PC-3 (cell line): Measurements from ENCODE around the gene IQCK. TPM values are rescaled to one million over a fixed set of nuclear protein-coding genes. Genes with fewer than 3 reads are reported as not detected.

ENCODE experiments used
- ATAC-seq: fragments of 200-7000 bp; cut with Tn5 transposase; 2 replicates; pipeline ENCODE4 v1.9.1; 2020; ENCODE audit warnings: mild to moderate bottlenecking, moderate library complexity
- BruUV-seq: library from RNA; stranded (reverse); fragments of 400-500 nt; replicated peaks from 2 replicates; lab custom pipeline; 2021; lab: Mats Ljungman, UMichigan
- CTCF ChIA-PET: fragments of 300-600 bp; sonication (Branson Sonifier 250); formaldehyde crosslinking; loops from one replicate; lab custom pipeline; 2022; ENCODE audit warnings: antibody characterized with exemption; lab: Charles Lee
- POLR2A ChIA-PET: fragments of 300-600 bp; sonication (Branson Sonifier 250); formaldehyde crosslinking; loops from one replicate; lab custom pipeline; 2022; ENCODE audit warnings: antibody characterized with exemption; ENCODE audit not compliant: unreplicated experiment; lab: Charles Lee
- DNase-seq: peaks from one replicate; pipeline ENCODE4 v3.0.0-alpha.2; 2015
- H2AFZ ChIP-seq: fragments of 300-600 bp; sonication (generic); 2 replicates; pipeline ENCODE4 v1.6.0; 2016; ENCODE audit warnings: antibody characterized with exemption, low read length
- H3F3A ChIP-seq: fragments of 300-600 bp; sonication (generic); one replicate; pipeline ENCODE4 v1.6.0; 2017; ENCODE audit warnings: antibody characterized with exemption, low read length, control low read depth, mild to moderate bottlenecking; ENCODE audit not compliant: unreplicated experiment
- H3K27ac ChIP-seq: fragments of 300-600 bp; sonication (generic); 2 replicates; pipeline ENCODE4 v1.5.1; 2016; ENCODE audit warnings: mild to moderate bottlenecking, low read length
- H3K27me3 ChIP-seq: fragments of 300-600 bp; sonication (generic); 2 replicates; pipeline ENCODE4 v1.6.1; 2016; ENCODE audit warnings: low read length, mixed read lengths
- H3K36me3 ChIP-seq: fragments of 300-600 bp; sonication (generic); 2 replicates; pipeline ENCODE4 v1.6.1; 2016; ENCODE audit warnings: low read depth, mixed run types, low read length, mixed read lengths
- H3K4me1 ChIP-seq: fragments of 300-600 bp; sonication (generic); 2 replicates; pipeline ENCODE4 v1.5.1; 2016; ENCODE audit warnings: low read length; ENCODE audit not compliant: insufficient read depth
- H3K4me2 ChIP-seq: fragments of 300-600 bp; sonication (generic); 2 replicates; pipeline ENCODE4 v1.6.0; 2016; ENCODE audit warnings: low read length
- H3K4me3 ChIP-seq: fragments of 300-600 bp; sonication (generic); 2 replicates; pipeline ENCODE4 v1.5.1; 2016; ENCODE audit warnings: mild to moderate bottlenecking, low read length, mixed read lengths
- H3K79me2 ChIP-seq: fragments of 300-600 bp; sonication (generic); 2 replicates; pipeline ENCODE4 v1.6.1; 2017; ENCODE audit warnings: low read length, mixed read lengths
- H3K9ac ChIP-seq: fragments of 300-600 bp; sonication (generic); 2 replicates; pipeline ENCODE4 v1.6.0; 2016; ENCODE audit warnings: mild to moderate bottlenecking, low read length
- H3K9me2 ChIP-seq: fragments of 300-600 bp; sonication (generic); replicated peaks from 2 replicates; pipeline ENCODE4 v1.6.1; 2016; ENCODE audit warnings: mixed run types, low read length, mixed read lengths
- H3K9me3 ChIP-seq: fragments of 300-600 bp; sonication (generic); 2 replicates; pipeline ENCODE4 v1.6.1; 2016; ENCODE audit warnings: low read length, mixed read lengths
- H4K20me1 ChIP-seq: fragments of 300-600 bp; sonication (generic); 2 replicates; pipeline ENCODE4 v1.6.1; 2016; ENCODE audit warnings: low read length, mixed read lengths
- EZH2 ChIP-seq: fragments of 300-600 bp; sonication (generic); IDR thresholded peaks from one replicate; pipeline ENCODE4 v1.6.1; 2017; ENCODE audit warnings: antibody characterized with exemption, mild to moderate bottlenecking, low read length; ENCODE audit not compliant: unreplicated experiment
- EZH2phosphoT487 ChIP-seq: fragments of 300-600 bp; sonication (generic); IDR thresholded peaks from 2 replicates; pipeline ENCODE4 v1.6.1; 2018; ENCODE audit warnings: mild to moderate bottlenecking, antibody characterized with exemption, low read length, borderline replicate concordance
- intact Hi-C: fragments of 100-400 bp; cut with micrococcal nuclease; formaldehyde crosslinking; loops from 2 replicates; pipeline ENCODE4 v1.9.0; 2023
- total RNA-seq: library from RNA; depleted of rRNA; stranded (reverse); fragments of >200 nt; gene quantifications from 2 replicates; pipeline ENCODE4 v1.2.3, GENCODE V29; 2014
- TF ChIP-seq, protein P1 (sequence below): fragments of 300-600 bp; sonication (generic); conservative IDR thresholded peaks from 2 replicates; pipeline ENCODE4 v1.5.1; 2017; ENCODE audit warnings: antibody characterized with exemption, low read depth, mild to moderate bottlenecking, low read length

IQCK gene
- total RNA-seq, 1 experiment from 2014 or later = 8.9 TPM

GRCh38 chr16:19757762-19758595 lies 39.9 kb downstream of the IQCK start:
- H3K27me3 ChIP-seq = no peaks in the 10 kb centered on the region
- DNase-seq = no peak
- peaks cover 4% of the 10 kb centered on the region for H3F3A ChIP-seq
- no peak for ATAC-seq
- TF ChIP-seq EZH2phosphoT487 = no peak
- TF ChIP-seq, protein P1, sequence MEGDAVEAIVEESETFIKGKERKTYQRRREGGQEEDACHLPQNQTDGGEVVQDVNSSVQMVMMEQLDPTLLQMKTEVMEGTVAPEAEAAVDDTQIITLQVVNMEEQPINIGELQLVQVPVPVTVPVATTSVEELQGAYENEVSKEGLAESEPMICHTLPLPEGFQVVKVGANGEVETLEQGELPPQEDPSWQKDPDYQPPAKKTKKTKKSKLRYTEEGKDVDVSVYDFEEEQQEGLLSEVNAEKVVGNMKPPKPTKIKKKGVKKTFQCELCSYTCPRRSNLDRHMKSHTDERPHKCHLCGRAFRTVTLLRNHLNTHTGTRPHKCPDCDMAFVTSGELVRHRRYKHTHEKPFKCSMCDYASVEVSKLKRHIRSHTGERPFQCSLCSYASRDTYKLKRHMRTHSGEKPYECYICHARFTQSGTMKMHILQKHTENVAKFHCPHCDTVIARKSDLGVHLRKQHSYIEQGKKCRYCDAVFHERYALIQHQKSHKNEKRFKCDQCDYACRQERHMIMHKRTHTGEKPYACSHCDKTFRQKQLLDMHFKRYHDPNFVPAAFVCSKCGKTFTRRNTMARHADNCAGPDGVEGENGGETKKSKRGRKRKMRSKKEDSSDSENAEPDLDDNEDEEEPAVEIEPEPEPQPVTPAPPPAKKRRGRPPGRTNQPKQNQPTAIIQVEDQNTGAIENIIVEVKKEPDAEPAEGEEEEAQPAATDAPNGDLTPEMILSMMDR = no peak
- TF ChIP-seq EZH2 = no peak
- intact Hi-C loops = no loop called here
- ChIA-PET CTCF (no interaction called here), POLR2A (no interaction called here)
- no peak overlapping the region for H3K4me3 ChIP-seq
- H3K4me1 ChIP-seq = peaks cover 24% of the 10 kb centered on the region
- H3K79me2 ChIP-seq = no peaks in the 10 kb centered on the region
- H3K4me2 ChIP-seq = no peak overlapping the region
- no TSS peak for BruUV-seq
- no peaks in the 10 kb centered on the region for H3K9me3 ChIP-seq
- H3K9ac ChIP-seq = no peak overlapping the region
- H2AFZ ChIP-seq = no peak overlapping the region
- no peaks in the 10 kb centered on the region for H4K20me1 ChIP-seq
- H3K9me2 ChIP-seq = no peaks in the 10 kb centered on the region
- H3K36me3 ChIP-seq = no peaks in the 10 kb centered on the region
- H3K27ac ChIP-seq = no peak overlapping the region

DNA sequence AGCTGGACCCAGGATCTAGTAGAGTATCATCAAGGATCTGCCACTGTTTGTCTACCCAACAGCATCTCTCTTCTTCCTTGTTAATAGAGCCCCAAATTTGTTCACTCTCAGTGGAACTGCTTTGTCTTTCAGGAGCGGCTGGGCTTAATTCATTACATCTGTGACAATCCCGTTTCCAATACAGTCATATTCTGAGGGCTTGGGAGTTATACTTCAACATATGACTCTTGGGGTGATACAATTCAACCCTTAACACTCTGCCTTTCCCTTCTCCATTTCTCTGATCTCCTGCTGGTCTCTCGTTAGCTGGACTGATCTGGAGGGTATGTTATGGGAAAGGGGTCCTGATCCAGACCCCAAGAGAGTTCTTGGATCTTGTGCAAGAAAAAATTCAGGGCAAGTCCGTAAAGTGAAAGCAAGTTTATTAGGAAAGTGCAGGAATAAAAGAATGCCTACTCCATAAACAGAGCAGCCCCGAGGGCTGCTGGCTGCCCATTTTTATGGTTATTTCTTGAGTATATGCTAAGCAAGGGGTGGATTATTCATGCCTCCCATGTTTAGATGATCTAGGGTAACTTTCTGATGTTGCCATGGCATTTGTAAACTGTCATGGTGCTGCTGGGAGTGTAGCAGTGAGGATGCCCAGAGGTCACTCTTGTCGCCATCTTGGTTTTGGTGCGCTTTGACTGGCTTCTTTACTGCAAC lies 42.4 kb downstream of the IQCK start:
- no peak overlapping the region for H3K9ac ChIP-seq
- no peaks in the 10 kb centered on the region for H3K9me3 ChIP-seq
- no peaks in the 10 kb centered on the region for H3F3A ChIP-seq
- H3K36me3 ChIP-seq = no peaks in the 10 kb centered on the region
- no peaks in the 10 kb centered on the region for H4K20me1 ChIP-seq
- no peaks in the 10 kb centered on the region for H3K27me3 ChIP-seq
- no peaks in the 10 kb centered on the region for H3K79me2 ChIP-seq
- TF ChIP-seq, protein P1 = no peak
- TF ChIP-seq EZH2 (no peak), EZH2phosphoT487 (no peak)
- intact Hi-C loops = no loop called here
- POLR2A ChIA-PET = no interaction called here
- no peaks in the 10 kb centered on the region for H3K4me1 ChIP-seq
- no peak overlapping the region for H3K4me2 ChIP-seq
- DNase-seq (no peak), ATAC-seq (no peak)
- no peak overlapping the region for H2AFZ ChIP-seq
- H3K4me3 ChIP-seq = no peak overlapping the region
- no peaks in the 10 kb centered on the region for H3K9me2 ChIP-seq
- no peak overlapping the region for H3K27ac ChIP-seq
- BruUV-seq = no TSS peak
- CTCF ChIA-PET = no interaction called here
